Lung (tissue), 12 donors: ENCODE measurements around the gene NDC1. TPM values are rescaled to one million over a fixed set of nuclear protein-coding genes. Genes with fewer than 3 reads are reported as not detected.
"Not testable (repeated sequence)": the region's sequence is repeated elsewhere in the genome, so short reads cannot be mapped to it uniquely, and the experiment has no call there.

Experiments used
- ATAC-seq: fragments of 200-7000 bp; cut with Tn5 transposase; one replicate; pipeline ENCODE4 v1.9.1; 2020; ENCODE audit warnings: moderate number of reproducible peaks; ENCODE audit not compliant: insufficient read depth, low FRiP score
- DNase-seq, 3 donors: peaks; one replicate each; pipeline ENCODE4 v3.0.0-alpha.2; 2013 to 2017
- H3K27ac ChIP-seq, 2 donors: one replicate each; pipeline ENCODE4 v1.5.1; 2013; ENCODE audit warnings: mild to moderate bottlenecking in 2 of 2, moderate library complexity in 2 of 2, control low read depth in 1 of 2, inconsistent platforms in 1 of 2, low read depth in 1 of 2, low read length in 1 of 2
- H3K27me3 ChIP-seq, 3 donors: one replicate each; pipeline ENCODE4 v1.5.1; 2013; ENCODE audit warnings: low read length in 2 of 3; ENCODE audit not compliant: control insufficient read depth in 3 of 3, insufficient read depth in 3 of 3
- H3K36me3 ChIP-seq, 4 donors: one replicate each; pipeline ENCODE4 v1.5.1; 2013; ENCODE audit warnings: low read length in 4 of 4, mild to moderate bottlenecking in 1 of 4, moderate library complexity in 1 of 4; ENCODE audit not compliant: control insufficient read depth in 4 of 4, insufficient read depth in 4 of 4
- H3K4me1 ChIP-seq, 5 donors: one replicate each; pipeline ENCODE4 v1.5.1; 2013; ENCODE audit warnings: low read length in 5 of 5, mild to moderate bottlenecking in 2 of 5, moderate library complexity in 1 of 5; ENCODE audit not compliant: control insufficient read depth in 5 of 5, insufficient read depth in 5 of 5
- H3K4me3 ChIP-seq: one replicate; pipeline ENCODE4 v1.5.1; 2013; ENCODE audit warnings: mild to moderate bottlenecking, control low read depth, moderate library complexity
- H3K9ac ChIP-seq, 2 donors: one replicate each; pipeline ENCODE4 v1.5.1; 2013; ENCODE audit warnings: low read length in 2 of 2, control low read depth in 1 of 2; ENCODE audit not compliant: insufficient read depth in 1 of 2
- H3K9me3 ChIP-seq, 4 donors: one replicate each; pipeline ENCODE4 v1.5.1; 2013; ENCODE audit warnings: low read length in 3 of 4, mild to moderate bottlenecking in 1 of 4, moderate library complexity in 1 of 4; ENCODE audit not compliant: control insufficient read depth in 4 of 4, insufficient read depth in 3 of 4
- CTCF ChIP-seq: IDR thresholded peaks from 2 replicates; pipeline ENCODE4 v1.5.1; 2012; ENCODE audit warnings: mild to moderate bottlenecking; ENCODE audit errors: control extremely low read depth, extremely low read depth
- WGBS, 2 donors: extraction: QIAGEN DNeasy Blood & Tissue Kit; methylation state at CpG; one replicate each; pipeline ENCODE4 v1.1.7; 2013; 5-methylcytosine and 5-hydroxymethylcytosine counted together
- polyA plus RNA-seq, 2 donors: library from polyadenylated mRNA; stranded (reverse); fragments of 200-250 nt; gene quantifications; one replicate each; pipeline ENCODE4 v1.2.1, GENCODE V29; 2013
- total RNA-seq, 2 donors: library from RNA; depleted of rRNA in 1 of 2; stranded (reverse); fragments of >200 nt in 1 of 2; gene quantifications; one replicate each; pipeline ENCODE4 v1.2.1, GENCODE V29; 2014 to 2021
- donor health status: control.
- donor health status: control.
- donor health status: Bipolar disorder and iron deficiency.
- donor health status: healthy.
- donor health status: DM: yes; HTN: yes; CAD: no.

Gene NDC1
- total and polyA plus RNA-seq, 4 donors: 3.9 to 16.7 (median 7.6) TPM

DNA sequence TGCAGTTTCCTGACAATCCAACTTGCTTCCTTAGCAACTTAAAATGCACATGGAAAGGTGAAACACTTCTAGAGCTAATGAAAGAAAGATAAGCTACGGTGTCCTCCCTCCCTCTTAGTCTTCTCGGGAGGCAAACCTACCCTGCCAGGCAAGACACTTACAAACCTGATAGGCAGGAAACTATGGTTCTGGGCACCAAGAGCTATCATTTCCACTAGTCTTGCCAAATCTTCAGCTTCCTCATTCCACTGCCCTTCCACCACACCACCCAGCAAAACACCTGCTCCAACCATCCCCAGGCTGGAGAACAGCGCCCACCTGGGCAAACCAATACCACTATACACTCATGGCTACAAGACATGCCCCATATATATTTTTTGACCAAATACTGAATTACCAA lies 15.2 kb downstream of the NDC1 start:
- Histone ChIP-seq H3K4me3 (no peak overlapping the region), H3K27me3 (no peaks in the 10 kb centered on the region), H3K27ac (no peak overlapping the region), H3K36me3 (peaks cover 8 to 16% (median 15%) of the 10 kb centered on the region in 4 donors), H3K9ac (no peak overlapping the region), H3K4me1 (no peaks in the 10 kb centered on the region), H3K9me3 (no peaks in the 10 kb centered on the region)
- DNase-seq (no peak), ATAC-seq (no peak)
- TF ChIP-seq CTCF: no peak
- 74 to 78% methylated on average over 3 of the region's 3 CpGs for WGBS, 2 donors

GRCh38 chr1:53821380-53821779 lies 16.7 kb downstream of the NDC1 start:
- H3K9me3 ChIP-seq: no peaks in the 10 kb centered on the region
- peaks cover 12 to 16% (median 14%) of the 10 kb centered on the region in 4 donors for H3K36me3 ChIP-seq
- TF ChIP-seq CTCF: no peak
- H3K9ac ChIP-seq: no peak overlapping the region
- ATAC-seq (no peak), DNase-seq (no peak)
- no peaks in the 10 kb centered on the region for H3K4me1 ChIP-seq
- no peak overlapping the region for H3K4me3 ChIP-seq
- WGBS, 2 donors: 94 to 98% methylated on average over 5 of the region's 5 CpGs
- H3K27me3 ChIP-seq: no peaks in the 10 kb centered on the region
- no peak overlapping the region for H3K27ac ChIP-seq

DNA sequence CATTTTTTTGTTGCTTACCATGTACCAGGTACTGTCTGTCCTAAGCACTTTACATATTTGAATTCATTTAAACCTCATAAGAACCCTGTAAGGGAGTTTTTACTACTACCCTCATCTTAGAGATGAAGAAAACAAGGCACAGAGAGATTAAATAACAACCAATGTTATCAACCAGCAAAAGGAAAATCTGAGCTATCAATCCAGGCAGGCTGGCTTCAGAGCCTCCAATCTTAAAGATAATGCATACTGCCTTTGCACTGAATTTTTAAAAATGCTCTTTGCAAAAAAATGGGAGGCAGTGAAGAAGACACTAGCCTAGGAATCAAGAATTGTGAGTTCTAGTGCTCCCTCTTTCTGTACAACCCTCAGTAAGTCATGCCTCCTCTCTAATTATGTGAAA lies 18.7 kb downstream of the NDC1 start:
- TF ChIP-seq CTCF: no peak
- no peak overlapping the region for H3K4me3 ChIP-seq
- no peaks in the 10 kb centered on the region for H3K9me3 ChIP-seq
- no peaks in the 10 kb centered on the region for H3K27me3 ChIP-seq
- no peak overlapping the region for H3K9ac ChIP-seq
- ATAC-seq (no peak), DNase-seq (no peak)
- H3K27ac ChIP-seq: no peak overlapping the region
- no peaks in the 10 kb centered on the region for H3K4me1 ChIP-seq
- peaks cover 0 to 9% (median 4%) of the 10 kb centered on the region in 4 donors for H3K36me3 ChIP-seq

GRCh38 chr1:53816584-53816983 lies 21.5 kb downstream of the NDC1 start:
- H3K27ac ChIP-seq, DNase-seq, H3K27me3 ChIP-seq, H3K9me3 ChIP-seq, H3K4me3 ChIP-seq, H3K9ac ChIP-seq, H3K36me3 ChIP-seq, ATAC-seq, H3K4me1 ChIP-seq: not testable (repeated sequence)
- WGBS, 2 donors: 95 to 100% methylated on average over 1 of the region's 1 CpG

DNA sequence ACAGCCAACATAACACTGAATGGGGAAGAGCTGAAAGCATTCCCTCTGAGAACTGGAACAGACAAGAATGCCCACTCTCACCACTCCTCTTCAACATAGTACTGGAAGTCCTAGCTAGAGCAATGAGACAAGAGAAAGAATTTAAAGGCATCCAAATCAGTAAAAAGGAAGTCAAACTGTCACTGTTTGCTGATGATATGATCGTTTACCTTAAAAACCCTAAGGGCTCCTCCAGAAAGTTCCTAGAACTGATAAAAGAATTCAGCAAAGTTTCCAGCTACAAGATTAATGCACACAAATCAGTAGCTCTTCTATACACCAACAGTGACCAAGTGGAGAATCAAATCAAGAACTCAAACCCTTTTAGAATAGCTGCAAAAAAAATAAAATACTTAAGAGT lies 22.6 kb downstream of the NDC1 start:
- ATAC-seq, H3K36me3 ChIP-seq, H3K27me3 ChIP-seq, H3K27ac ChIP-seq, H3K4me1 ChIP-seq, H3K9ac ChIP-seq, H3K4me3 ChIP-seq, H3K9me3 ChIP-seq, DNase-seq: not testable (repeated sequence)
- WGBS, 2 donors: 75 to 85% methylated on average over 1 of the region's 1 CpG
